ENCODE data around the gene ACER2. TPM values are rescaled to one million over a fixed set of nuclear protein-coding genes. Genes with fewer than 3 reads are reported as not detected.
"Not testable (repeated sequence)": the region's sequence is repeated elsewhere in the genome, so short reads cannot be mapped to it uniquely, and the experiment has no call there.

ACER2 gene
- polyA plus RNA-seq, 1 donor (not counting 4 experiments of a cell fraction or from before 2014, with no cell fraction given) = 4.2 TPM

DNA sequence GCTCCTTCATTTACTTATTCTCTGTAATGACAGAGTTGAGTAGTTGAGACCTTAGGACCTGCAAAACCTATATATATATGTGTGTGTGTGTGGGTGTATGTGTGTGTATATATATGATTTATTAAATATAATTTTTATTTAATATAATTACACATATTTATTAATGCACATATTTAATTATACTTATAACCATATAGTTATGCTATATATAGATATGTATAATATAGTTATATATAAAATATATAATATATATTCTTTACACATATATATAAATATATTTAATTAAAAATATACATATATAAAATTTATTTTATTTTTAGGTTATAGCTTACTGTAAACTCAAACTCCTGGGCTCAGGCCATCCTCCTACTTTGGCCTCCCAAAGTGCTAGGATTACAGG is 23.7 kb downstream of the ACER2 start:
- FAIRE-seq (no peak), DNase-seq (ENCODE audit: low read depth, low spot score) (no peak)
- H2AFZ ChIP-seq (ENCODE audit: control insufficient read depth, low read length) = no peak overlapping the region
- H3K9me1 ChIP-seq (ENCODE audit: control insufficient read depth, extremely low read depth, insufficient read depth, low read length) = no peaks in the 10 kb centered on the region
- TF ChIP-seq EZH2 (IDR thresholded peaks at IDR 0.05; ENCODE audit: low read length) = no peak
- TF ChIP-seq, protein P1, sequence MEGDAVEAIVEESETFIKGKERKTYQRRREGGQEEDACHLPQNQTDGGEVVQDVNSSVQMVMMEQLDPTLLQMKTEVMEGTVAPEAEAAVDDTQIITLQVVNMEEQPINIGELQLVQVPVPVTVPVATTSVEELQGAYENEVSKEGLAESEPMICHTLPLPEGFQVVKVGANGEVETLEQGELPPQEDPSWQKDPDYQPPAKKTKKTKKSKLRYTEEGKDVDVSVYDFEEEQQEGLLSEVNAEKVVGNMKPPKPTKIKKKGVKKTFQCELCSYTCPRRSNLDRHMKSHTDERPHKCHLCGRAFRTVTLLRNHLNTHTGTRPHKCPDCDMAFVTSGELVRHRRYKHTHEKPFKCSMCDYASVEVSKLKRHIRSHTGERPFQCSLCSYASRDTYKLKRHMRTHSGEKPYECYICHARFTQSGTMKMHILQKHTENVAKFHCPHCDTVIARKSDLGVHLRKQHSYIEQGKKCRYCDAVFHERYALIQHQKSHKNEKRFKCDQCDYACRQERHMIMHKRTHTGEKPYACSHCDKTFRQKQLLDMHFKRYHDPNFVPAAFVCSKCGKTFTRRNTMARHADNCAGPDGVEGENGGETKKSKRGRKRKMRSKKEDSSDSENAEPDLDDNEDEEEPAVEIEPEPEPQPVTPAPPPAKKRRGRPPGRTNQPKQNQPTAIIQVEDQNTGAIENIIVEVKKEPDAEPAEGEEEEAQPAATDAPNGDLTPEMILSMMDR (optimal IDR thresholded peaks at IDR 0.05 in 1 of 3, IDR thresholded peaks at IDR 0.05 in 1 of 3, conservative IDR thresholded peaks at IDR 0.05 in 1 of 3; ENCODE audit: extremely low read depth in 1 of 3, insufficient read depth in 2 of 3, low read length in 3 of 3) = no peak
- no peaks in the 10 kb centered on the region for H3K9me3 ChIP-seq (ENCODE audit: control insufficient read depth, low read depth, low read length)
- no peaks in the 10 kb centered on the region for H4K20me1 ChIP-seq (ENCODE audit: control insufficient read depth, extremely low read depth, insufficient read depth, low read length)
- H3K79me2 ChIP-seq (ENCODE audit: control insufficient read depth, insufficient read depth, low read length) = no peaks in the 10 kb centered on the region
- H3K4me1 ChIP-seq (ENCODE audit: control insufficient read depth, extremely low read depth, insufficient read depth, low read length) = no peaks in the 10 kb centered on the region
- no peak overlapping the region for H3K4me2 ChIP-seq (ENCODE audit: control insufficient read depth, extremely low read depth, insufficient read depth, low read depth, low read length)
- no peaks in the 10 kb centered on the region for H3K36me3 ChIP-seq (ENCODE audit: control insufficient read depth in 2 of 2, extremely low read depth in 1 of 2, insufficient read depth in 2 of 2, low read length in 2 of 2)
- no peak overlapping the region for H3K4me3 ChIP-seq (ENCODE audit: control insufficient read depth in 2 of 3, extremely low read depth in 1 of 3, insufficient read depth in 2 of 3, low read depth in 1 of 3, low read length in 3 of 3)
- H3K27ac ChIP-seq (ENCODE audit: control insufficient read depth, insufficient read depth, low read length) = no peak overlapping the region
- H3K9ac ChIP-seq (ENCODE audit: control insufficient read depth, extremely low read depth, insufficient read depth, low read length) = no peak overlapping the region
- H3K27me3 ChIP-seq (ENCODE audit: control insufficient read depth, extremely low read depth, insufficient read depth, low read length) = no peaks in the 10 kb centered on the region
- dilution Hi-C loops (cut with MboI; ENCODE audit: extremely low pct_ligation_motif_present, low sequenced_read_pairs) = no loop called here

DNA sequence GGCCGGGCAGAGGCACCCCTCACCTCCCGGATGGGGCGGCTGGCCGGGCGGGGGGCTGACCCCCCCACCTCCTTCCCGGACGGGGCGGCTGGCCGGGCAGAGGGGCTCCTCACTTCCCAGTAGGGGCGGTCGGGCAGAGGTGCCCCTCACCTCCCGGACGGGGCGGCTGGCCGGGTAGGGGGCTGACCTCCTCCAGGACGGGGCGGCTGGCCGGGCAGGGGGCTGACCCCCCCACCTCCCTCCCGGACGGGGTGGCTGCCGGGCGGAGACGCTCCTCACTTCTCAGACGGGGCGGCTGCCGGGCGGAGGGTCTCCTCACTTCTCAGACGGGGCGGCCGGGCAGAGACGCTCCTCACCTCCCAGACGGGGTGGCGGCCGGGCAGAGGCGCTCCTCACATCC is 24.9 kb downstream of the ACER2 start:
- H2AFZ ChIP-seq (ENCODE audit: control insufficient read depth, low read length); H3K9ac ChIP-seq (ENCODE audit: control insufficient read depth, extremely low read depth, insufficient read depth, low read length); H3K4me3 ChIP-seq (ENCODE audit: control insufficient read depth in 2 of 3, extremely low read depth in 1 of 3, insufficient read depth in 2 of 3, low read depth in 1 of 3, low read length in 3 of 3); H3K4me1 ChIP-seq (ENCODE audit: control insufficient read depth, extremely low read depth, insufficient read depth, low read length); H4K20me1 ChIP-seq (ENCODE audit: control insufficient read depth, extremely low read depth, insufficient read depth, low read length); H3K9me1 ChIP-seq (ENCODE audit: control insufficient read depth, extremely low read depth, insufficient read depth, low read length); H3K27ac ChIP-seq (ENCODE audit: control insufficient read depth, insufficient read depth, low read length); DNase-seq (ENCODE audit: low read depth, low spot score); H3K36me3 ChIP-seq (ENCODE audit: control insufficient read depth in 2 of 2, extremely low read depth in 1 of 2, insufficient read depth in 2 of 2, low read length in 2 of 2); H3K79me2 ChIP-seq (ENCODE audit: control insufficient read depth, insufficient read depth, low read length); FAIRE-seq; H3K27me3 ChIP-seq (ENCODE audit: control insufficient read depth, extremely low read depth, insufficient read depth, low read length); dilution Hi-C loops (cut with MboI; ENCODE audit: extremely low pct_ligation_motif_present, low sequenced_read_pairs); H3K4me2 ChIP-seq (ENCODE audit: control insufficient read depth, extremely low read depth, insufficient read depth, low read depth, low read length); H3K9me3 ChIP-seq (ENCODE audit: control insufficient read depth, low read depth, low read length): not testable (repeated sequence)

DNA sequence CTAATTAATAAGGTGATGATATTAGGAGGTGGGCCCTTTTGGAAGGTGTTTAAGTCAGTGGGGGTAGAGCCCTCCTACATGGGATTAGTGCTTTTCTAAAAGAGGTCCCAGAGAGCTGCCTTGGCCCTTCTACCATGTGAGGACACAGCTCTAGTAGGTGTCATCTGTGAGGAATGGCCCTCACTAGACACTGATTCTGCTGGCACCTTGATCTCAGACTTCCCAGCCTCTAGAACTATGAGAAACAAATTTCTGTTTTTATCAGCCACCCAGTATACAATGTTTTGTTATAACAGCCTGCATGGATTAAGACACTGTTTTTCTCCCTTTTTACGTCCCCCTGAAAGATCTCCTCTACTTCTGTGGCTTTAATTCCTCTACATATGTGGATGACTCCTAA is 31.6 kb downstream of the ACER2 start:
- FAIRE-seq = no peak
- Histone ChIP-seq H3K9ac (ENCODE audit: control insufficient read depth, extremely low read depth, insufficient read depth, low read length) (no peak overlapping the region), H3K27ac (ENCODE audit: control insufficient read depth, insufficient read depth, low read length) (no peak overlapping the region), H3K9me1 (ENCODE audit: control insufficient read depth, extremely low read depth, insufficient read depth, low read length) (no peaks in the 10 kb centered on the region), H3K4me1 (ENCODE audit: control insufficient read depth, extremely low read depth, insufficient read depth, low read length) (no peaks in the 10 kb centered on the region), H3K4me3 (ENCODE audit: control insufficient read depth in 2 of 3, extremely low read depth in 1 of 3, insufficient read depth in 2 of 3, low read depth in 1 of 3, low read length in 3 of 3) (no peak overlapping the region), H4K20me1 (ENCODE audit: control insufficient read depth, extremely low read depth, insufficient read depth, low read length) (no peaks in the 10 kb centered on the region), H2AFZ (ENCODE audit: control insufficient read depth, low read length) (no peak overlapping the region), H3K27me3 (ENCODE audit: control insufficient read depth, extremely low read depth, insufficient read depth, low read length) (no peaks in the 10 kb centered on the region), H3K79me2 (ENCODE audit: control insufficient read depth, insufficient read depth, low read length) (no peaks in the 10 kb centered on the region), H3K4me2 (ENCODE audit: control insufficient read depth, extremely low read depth, insufficient read depth, low read depth, low read length) (no peak overlapping the region), H3K9me3 (ENCODE audit: control insufficient read depth, low read depth, low read length) (no peaks in the 10 kb centered on the region), H3K36me3 (ENCODE audit: control insufficient read depth in 2 of 2, extremely low read depth in 1 of 2, insufficient read depth in 2 of 2, low read length in 2 of 2) (no peaks in the 10 kb centered on the region)
- no peak for TF ChIP-seq EZH2 (IDR thresholded peaks at IDR 0.05; ENCODE audit: low read length)
- TF ChIP-seq, protein P1 (optimal IDR thresholded peaks at IDR 0.05 in 1 of 3, IDR thresholded peaks at IDR 0.05 in 1 of 3, conservative IDR thresholded peaks at IDR 0.05 in 1 of 3; ENCODE audit: extremely low read depth in 1 of 3, insufficient read depth in 2 of 3, low read length in 3 of 3) = no peak
- no peak for DNase-seq (ENCODE audit: low read depth, low spot score)
- dilution Hi-C loops (cut with MboI; ENCODE audit: extremely low pct_ligation_motif_present, low sequenced_read_pairs) = no loop called here

All from keratinocyte (primary cell).